ENCODE results near the gene TNFRSF25.

Gene TNFRSF25, protein sequence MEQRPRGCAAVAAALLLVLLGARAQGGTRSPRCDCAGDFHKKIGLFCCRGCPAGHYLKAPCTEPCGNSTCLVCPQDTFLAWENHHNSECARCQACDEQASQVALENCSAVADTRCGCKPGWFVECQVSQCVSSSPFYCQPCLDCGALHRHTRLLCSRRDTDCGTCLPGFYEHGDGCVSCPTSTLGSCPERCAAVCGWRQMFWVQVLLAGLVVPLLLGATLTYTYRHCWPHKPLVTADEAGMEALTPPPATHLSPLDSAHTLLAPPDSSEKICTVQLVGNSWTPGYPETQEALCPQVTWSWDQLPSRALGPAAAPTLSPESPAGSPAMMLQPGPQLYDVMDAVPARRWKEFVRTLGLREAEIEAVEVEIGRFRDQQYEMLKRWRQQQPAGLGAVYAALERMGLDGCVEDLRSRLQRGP

DNA sequence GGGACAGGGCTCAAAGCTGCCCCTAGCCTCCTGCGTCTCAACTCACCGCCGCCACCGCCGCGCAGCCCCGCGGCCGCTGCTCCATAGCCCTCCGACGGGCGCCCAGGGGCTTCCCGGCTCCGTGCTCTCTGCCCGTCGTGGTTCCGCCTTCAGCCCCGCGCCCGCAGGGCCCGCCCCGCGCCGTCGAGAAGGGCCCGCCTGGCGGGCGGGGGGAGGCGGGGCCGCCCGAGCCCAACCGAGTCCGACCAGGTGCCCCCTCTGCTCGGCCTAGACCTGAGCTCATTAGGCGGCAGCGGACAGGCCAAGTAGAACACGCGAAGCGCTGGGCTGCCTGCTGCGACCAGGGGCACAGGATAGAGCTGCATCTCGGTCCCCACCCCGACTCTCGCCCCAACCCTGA, at the start of gene TNFRSF25:
Gene TNFRSF25, minus strand, starts transcription at position 151 of the 400 bp plus-strand sequence. Its CDS starts 66 bp downstream, at position 85.
- DNase-seq (ENCODE audit: low read depth in 2 of 2, low spot score in 1 of 2): no peak

DNA sequence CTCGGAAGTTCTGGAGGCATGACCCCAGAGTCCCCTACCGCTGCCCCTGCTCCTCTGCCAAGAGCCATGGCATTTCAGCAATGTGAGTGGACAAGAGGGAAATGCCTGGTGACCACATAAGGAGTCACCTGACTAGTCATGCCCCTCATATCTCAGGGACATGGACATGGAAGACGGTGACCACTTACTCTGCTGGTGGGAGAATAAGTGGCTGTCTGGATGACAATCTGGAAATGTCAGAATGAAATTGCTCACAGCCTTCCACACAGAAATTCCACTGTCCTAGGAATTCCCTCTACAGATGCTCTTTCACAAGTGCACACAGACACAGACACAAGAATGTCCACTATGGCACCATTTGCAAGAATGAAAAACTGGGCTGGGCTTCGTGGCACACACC, 49.8 kb upstream of the TNFRSF25 start:
- no peak for DNase-seq (ENCODE audit: low read depth in 2 of 2, low spot score in 1 of 2)

DNA sequence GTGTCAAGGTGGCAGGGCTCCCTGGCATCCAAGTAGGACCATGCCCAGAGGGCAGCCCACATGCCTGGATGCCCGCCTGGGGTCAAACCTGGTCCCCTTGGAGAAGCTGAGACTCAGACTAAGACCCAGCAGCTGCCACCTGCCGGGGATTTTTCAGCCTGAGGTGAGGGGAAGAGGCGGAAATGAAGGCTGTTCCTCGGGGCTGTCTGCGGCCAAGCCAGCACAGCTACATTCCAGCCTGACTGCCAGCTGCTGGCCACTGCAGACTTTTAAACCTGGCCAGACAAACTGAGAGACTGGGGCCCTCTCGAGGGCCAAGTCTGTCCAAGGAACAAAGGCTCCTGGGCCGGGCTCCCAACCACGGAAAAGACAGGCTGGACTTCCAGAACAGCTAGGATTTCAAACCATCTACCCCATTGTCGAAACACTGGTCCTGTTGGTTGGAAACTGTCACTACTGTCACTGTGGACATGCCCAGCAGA, 47.4 kb upstream of the TNFRSF25 start:
- DNase-seq (ENCODE audit: low read depth in 2 of 2, low spot score in 1 of 2): no peak

DNA sequence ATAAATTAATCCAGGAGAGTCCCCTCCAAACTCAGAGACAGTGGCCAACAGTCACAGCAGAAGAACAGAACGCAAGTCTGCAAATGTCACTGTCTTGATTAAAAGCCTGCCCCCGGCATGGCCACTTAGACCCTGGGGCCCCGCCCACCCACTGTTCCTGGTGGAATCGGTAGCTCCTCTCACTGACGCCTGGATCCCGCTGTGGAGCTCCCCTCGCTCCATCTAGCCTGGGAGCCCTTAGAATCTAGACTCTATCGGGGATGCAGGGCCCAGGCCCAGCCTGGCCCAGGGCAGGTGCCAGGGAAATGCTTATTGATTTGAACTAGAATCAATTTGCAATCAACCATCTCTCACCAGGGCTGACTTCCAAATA, 46.9 kb upstream of the TNFRSF25 start:
- DNase-seq (ENCODE audit: low read depth in 2 of 2, low spot score in 1 of 2): no peak

DNA sequence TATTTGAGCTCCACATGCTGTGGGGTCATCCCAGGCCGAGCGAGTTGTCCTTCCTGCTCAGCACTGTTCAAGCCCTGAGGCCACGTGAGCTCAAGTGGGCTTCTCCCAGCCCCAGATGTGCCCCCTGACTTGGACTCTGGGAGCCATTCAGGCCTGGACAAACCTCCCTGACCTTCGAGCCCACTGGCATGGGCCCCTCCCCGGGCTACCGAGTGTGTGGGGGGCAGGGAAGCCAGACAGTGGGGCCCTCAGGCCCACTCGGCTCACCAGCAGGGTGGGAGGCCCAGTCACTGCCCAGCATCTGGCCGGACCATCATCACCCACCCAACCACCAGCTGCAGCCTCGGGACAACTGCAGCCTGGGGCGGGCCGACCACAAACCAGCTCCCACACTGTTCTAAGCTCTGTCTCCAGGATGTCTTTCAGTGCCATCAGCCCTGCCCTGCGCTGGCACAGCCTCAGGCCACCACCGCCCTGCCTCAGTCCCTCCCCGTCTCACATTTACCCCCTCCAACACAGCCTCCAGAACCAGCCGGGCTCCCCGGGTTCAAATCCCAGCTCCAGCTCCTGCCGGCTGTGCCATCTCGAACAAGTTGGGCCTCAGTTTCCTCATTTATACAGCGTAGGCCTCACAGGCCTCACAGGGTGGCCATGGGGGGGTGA, 46.4 kb upstream of the TNFRSF25 start:
- DNase-seq (ENCODE audit: low read depth in 2 of 2, low spot score in 1 of 2): no peak

DNA sequence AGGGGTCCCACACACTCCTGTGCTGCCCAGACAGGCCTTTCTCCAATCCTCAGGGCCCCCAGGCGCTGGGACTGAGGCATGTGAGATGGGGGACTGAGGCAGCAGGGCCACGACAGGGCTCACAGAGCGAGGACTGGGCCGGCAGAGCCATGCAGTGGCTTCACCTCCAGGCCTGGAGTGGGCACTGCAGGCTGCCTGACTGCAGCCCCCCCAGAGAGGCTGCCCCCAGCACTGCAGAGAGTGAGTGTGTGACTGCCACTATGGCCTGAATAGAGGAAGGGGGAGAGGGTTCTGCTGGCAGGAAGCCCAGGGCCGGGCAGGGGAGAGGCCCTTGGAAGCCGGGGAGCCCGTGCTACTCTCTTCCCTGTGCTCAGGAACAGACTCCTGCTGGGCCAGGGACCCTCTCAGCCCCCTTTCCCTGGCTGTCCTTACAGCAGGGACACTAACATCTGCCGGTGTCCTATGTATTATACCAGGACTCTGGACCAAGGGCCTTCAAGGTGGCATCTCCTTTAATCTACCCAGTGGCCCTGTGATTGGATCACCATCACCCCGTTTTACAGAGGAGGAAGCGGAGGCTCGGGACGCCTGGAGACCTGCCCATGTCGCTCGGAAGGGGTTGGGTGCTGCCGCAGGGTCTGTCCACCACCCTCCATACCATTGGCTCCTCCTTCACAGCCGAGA, 45.7 kb upstream of the TNFRSF25 start:
- no peak for DNase-seq (ENCODE audit: low read depth in 2 of 2, low spot score in 1 of 2)

DNA sequence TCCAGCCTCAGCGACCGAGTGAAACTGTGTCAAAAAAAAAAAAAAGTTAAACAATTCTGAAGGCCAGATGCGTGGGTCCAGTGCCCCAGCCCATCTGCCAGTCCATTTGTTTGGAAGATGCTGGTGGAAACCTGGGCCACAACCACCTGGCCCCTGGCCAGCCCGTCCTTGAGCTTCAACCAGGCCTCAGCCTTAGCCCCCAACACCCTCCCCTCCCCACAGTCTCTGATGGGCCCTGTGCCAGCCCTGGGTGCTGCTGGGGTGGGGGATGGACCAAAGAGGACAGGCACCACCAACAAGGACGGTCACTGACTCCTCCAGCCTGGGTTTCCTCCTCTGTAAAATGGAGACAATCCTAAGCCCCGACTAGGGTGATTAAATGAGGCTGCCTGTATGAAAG, 45.1 kb upstream of the TNFRSF25 start:
- DNase-seq (ENCODE audit: low read depth in 2 of 2, low spot score in 1 of 2): no peak

DNA sequence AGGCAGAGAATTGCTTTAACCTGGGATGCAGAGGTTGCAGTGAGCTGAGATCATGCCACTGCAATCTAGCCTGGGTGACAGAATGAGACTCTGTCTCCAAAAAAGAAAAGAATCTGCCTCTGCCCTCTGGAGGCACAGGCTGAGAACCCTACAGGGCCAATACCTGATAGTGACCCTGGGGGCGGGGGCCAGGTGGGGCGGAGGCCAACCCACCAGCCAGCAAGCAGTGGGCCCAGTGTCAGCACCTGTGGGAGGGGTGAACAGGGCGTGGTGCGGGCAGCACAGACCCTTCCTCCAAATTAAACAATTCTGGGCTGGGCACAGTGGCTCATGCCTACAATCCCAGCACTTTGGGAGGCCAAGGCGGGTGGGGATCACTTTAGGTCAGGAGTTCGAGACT, 44.5 kb upstream of the TNFRSF25 start:
- DNase-seq (ENCODE audit: low read depth in 2 of 2, low spot score in 1 of 2): no peak

DNA sequence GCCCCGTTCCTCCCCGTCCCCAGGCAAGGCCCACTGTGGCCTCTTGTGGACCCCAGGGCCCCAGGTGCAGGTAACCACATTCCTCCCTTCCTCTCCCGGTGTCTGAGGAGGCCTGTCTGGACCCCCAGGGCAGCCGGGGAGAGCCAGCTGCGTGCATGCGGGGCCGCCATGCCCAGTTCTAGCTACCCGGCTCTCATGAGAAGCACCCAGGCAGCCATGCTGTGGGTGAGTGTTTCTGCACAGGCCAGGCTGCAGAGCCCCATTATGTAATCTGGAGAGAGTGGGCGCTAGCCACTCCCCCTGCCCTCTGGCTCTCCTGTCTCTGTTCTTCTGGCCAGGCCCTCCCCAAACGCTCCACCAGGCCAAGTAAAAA, 43.9 kb upstream of the TNFRSF25 start:
- no peak for DNase-seq (ENCODE audit: low read depth in 2 of 2, low spot score in 1 of 2)

DNA sequence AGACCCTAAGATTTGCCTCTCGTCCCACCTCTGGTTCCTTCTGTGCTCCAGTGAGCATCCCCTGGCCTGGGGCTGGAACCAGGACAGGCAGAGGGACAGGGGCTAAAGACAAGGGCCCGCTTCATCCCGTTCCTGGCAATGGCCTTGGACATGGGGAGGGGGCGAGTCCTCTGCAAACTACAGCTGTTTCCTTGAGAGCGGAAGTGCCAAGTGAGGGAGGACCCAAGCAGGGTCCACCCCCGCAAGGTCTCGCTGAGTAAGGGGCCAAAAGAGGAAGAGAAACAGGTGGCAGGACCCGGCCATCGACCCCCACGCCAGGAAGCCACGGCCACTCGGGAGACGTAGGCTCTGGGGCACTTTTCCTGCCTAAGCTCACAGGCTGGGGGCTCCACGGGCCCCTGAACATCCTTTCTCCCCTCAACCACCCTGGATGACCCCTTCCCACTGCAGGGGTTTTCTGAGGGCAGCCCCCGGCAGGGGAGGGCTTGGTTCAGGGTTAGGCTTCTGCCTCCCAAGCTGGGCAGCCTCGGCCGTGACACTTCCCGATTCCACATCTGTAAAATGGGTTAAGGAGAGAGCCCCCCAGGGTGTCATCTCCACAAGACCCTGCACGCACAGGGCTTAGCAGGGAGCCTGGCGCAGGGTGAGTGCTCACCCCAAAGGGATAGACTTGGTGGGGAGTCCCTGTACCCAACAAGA, 43.4 kb upstream of the TNFRSF25 start:
- no peak for DNase-seq (ENCODE audit: low read depth in 2 of 2, low spot score in 1 of 2)

DNA sequence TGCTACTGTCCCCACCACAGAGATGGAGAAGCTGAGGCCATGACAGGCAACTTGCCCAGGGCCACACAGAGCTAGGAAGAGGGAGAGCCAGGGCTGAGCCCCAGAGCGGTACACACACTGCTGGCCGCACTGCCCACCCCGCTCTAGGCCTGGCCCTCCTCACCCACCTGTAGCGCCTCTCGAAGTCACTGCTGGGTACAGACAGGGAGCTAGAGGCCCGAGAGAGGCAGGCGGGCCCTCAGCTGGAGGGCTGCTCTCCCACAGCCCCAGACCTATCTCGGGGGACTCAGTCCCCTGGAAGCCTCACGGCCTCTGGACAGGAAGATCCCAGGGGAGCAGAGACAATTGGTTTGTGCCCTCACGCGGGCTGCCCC, 42.8 kb upstream of the TNFRSF25 start:
- no peak for DNase-seq (ENCODE audit: low read depth in 2 of 2, low spot score in 1 of 2)

DNA sequence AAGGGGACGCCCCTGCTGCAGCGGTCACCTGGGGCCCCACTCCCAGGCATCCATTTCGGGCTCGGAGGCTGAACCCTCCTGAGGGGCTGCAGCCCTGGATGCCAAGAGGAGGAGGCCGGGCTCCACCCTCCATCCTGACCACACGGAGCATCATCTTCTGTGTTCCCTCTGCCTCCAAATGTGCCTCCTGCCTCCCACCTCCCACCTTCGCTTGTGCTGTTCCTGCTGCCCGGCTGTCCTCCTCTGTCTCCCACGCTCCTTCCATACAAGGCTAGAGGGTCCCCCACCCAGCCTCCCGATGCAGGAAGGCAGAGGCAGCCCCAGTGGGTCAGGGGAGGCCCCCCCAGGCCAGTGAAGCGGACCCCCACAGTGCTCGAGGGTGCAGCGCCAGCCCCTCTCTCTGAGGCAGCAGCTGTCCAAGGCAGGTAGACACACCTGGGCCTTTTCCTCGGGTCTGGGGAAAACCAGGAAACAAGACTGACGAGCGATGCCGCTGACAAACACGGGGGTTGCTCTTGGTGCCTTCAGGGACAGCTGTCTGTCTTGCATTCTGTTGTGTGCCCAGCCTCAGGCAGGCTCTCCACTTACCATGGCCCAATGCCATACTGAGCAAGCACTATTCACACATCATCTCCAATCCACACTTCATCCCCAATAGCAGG, 42.3 kb upstream of the TNFRSF25 start:
- no peak for DNase-seq (ENCODE audit: low read depth in 2 of 2, low spot score in 1 of 2)

DNA sequence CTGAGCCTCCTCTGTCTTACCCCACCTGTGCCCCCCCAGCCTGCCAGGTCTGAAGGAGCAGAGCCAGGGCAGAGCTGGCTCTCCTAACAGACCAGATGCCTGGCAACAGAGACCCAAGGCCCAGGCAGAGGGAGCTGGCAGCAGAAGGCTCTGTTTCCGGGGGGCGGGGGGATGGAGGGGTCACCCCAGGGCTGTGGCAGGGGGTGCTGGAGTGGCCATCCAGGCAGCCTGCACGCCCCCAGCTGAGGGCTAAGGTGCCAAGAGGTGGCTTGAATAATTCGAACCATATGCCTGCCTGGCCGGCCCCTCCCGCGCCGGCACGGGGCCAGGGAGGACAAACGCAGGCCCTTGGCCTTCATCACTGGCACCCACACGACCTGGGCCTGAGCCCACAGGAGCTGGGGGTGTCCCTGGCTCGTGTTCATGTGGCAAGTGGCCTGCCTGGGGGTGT, 41.5 kb upstream of the TNFRSF25 start:
- DNase-seq (ENCODE audit: low read depth in 2 of 2, low spot score in 1 of 2): no peak

DNA sequence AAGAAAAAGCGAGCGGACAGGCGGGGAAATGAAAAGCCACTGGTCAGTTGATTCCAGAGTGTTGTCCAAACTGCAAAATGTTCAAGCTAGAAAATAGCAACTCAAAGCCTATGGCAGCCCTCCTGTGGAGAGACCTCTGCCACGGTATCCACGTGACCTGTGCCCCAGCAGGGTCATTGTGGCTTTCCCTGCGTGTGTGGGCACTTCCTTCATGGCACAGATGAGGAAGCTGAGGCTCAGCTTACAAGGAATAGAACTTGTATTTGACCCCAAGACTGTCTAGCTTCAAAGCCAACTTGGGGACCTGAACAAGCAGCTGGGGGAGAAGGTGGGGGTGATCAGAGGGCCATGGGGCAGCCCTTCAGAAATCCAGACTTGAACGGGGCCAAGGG, 41.1 kb upstream of the TNFRSF25 start:
- no peak for DNase-seq (ENCODE audit: low read depth in 2 of 2, low spot score in 1 of 2)

DNA sequence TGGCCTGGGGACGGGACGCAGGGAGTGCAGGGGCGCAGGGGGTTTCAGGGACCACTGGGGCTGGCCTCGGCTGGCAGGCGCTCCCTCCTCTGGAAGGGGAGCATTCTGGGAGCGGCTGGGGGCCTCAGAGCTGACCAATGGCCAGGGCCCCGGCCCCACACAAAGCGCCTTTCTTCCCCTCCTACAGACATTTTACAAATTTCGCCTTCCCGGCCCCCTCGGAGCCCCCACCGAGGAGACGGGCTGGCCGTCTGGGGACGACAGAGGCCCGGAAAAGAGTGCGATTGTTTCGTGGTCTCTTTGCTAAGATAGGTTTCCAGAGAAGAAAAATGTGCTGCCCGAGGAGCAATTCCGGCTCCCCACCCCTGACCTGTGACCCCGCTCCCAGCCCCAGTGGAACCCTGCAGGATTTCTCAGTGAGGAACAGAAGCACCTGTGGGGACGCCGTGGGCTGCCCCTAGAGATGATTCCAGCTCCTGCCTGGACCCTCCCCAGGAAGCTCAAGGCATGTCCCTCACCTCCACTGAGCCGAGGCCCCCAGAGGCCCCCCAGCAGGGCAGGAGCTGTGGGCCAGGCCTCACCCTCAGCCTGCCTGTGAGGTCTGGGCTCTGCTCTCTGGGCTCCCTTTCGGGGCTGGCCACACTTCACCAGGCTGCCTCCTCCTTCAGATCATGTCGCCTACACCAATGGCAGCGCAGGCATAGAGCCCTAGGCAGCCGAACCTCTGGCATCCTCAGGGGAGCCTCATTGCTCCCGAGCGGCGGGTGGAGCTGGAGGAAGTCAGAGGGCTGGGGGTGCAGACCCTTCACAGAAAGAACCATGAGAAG, 40.5 kb upstream of the TNFRSF25 start:
- no peak for DNase-seq (ENCODE audit: low read depth in 2 of 2, low spot score in 1 of 2)

DNA sequence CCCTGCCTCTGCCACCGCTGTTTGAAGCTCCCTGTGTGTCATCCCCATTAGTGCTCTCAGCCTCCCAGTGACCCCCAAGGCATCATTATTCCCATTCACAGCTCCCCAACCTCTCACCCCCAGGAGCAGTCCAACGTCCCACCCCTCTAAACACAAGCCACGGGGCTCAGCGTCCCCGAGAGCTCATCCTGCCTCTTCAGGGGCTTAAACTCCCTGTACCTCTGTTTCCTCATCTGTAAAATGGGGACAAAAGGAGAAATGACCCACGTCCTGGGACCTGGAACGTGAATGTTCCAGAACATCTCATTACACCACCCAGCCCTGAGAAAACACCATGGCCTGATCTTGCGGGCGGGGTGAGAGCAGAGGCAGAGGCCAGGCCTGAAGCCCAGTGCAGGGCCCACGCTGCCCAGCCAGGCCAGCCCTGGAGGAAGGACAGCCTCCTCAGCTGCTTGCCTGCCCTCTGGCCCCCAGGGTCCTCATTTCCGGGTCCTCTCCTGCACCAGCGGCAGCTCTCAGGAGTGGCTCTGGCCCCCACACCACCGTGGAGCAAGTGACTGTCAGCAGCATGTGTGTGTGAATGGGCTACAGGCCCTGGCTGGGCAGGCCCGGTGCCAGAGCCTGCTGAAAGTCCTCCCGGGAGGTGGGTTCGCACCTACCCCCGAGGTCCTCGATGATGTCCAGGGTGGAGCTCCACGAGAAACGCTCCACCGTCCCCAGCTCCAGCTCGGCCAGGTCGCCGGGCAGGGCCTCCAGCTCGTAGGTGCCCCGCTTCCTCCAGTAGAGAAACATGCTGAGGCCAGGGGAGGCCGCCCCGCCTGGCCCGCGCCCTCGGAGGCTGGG, 39.6 kb upstream of the TNFRSF25 start:
- DNase-seq (ENCODE audit: low read depth in 2 of 2, low spot score in 1 of 2): no peak

DNA sequence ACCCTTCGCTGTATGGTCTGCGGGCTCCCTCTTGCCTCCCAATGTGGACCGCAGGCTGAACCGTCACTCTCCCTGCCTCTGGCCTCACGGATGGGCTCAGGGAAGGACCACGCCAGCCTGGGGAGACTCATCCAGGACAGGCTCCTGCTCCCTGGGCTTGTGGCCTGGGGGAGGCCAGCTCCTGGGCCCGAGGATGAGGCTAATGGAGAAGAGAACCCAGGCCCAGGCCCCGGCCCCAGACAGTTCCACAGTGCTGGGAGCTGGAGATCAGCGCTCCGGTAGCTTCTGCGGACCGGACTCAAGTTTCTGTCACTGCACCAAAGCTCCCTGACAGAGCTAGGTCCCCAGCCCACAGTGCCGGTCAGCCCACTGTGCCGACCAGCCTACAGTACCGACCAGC, 38.9 kb upstream of the TNFRSF25 start:
- no peak for DNase-seq (ENCODE audit: low read depth in 2 of 2, low spot score in 1 of 2)

DNA sequence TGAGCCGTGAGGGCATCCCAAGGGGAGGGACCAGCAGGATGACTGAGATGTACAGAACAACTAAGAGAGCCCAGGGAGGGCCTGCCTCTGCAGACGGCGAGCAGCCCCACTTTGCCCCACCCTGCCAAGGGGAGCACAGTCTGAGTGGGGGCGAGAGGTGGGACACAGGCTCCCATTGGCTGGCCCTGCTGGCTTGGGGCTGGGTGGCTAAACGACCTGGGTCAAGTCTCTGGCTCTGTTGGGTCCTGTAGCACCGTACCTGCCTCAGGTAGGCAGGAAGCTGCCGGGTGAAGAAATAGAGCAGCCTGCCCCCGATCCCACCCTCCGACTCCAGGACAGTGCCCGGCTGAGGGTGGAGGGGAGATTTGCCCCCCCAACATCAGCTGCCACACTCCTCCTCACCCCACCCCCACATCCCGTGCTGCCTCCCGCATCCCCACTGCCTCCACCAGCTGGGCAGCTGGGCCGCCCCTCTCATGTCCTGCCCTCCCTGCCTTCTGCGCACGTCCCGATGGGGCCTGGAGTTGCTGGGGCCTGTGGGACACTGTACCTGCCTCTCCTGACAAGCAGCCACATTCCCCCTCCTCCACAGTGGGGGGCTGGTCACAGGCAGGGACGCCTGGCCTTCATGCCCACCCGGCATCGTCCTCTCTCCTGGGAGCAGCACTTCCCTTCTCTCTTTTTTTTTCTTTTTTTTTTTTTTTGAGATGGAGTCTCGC, 38.1 kb upstream of the TNFRSF25 start:
- no peak for DNase-seq (ENCODE audit: low read depth in 2 of 2, low spot score in 1 of 2)
